Esophagus (tissue), 2 donors: Measurements from ENCODE around the gene MARK3. TPM values are rescaled to one million over a fixed set of nuclear protein-coding genes. Genes with fewer than 3 reads are reported as not detected.
A peak's percentile ranks its signal among the peaks of the same experiment; 100 is the strongest.

Source experiments
- H3K27ac ChIP-seq, 2 donors: one replicate each; pipeline ENCODE4 v1.5.1; 2013; ENCODE audit warnings: low read depth in 2 of 2, mild to moderate bottlenecking in 2 of 2, inconsistent platforms in 1 of 2, low read length in 1 of 2, moderate library complexity in 1 of 2
- H3K27me3 ChIP-seq, 2 donors: one replicate each; pipeline ENCODE4 v1.6.1; 2013; ENCODE audit warnings: low read length in 2 of 2, control low read depth in 1 of 2, mild to moderate bottlenecking in 1 of 2; ENCODE audit not compliant: insufficient read depth in 2 of 2, control insufficient read depth in 1 of 2
- H3K36me3 ChIP-seq, 2 donors: one replicate each; pipeline ENCODE4 v1.6.1; 2013; ENCODE audit warnings: low read length in 1 of 2; ENCODE audit not compliant: control insufficient read depth in 2 of 2, insufficient read depth in 2 of 2
- H3K4me1 ChIP-seq, 2 donors: one replicate each; pipeline ENCODE4 v1.6.1; 2013; ENCODE audit warnings: low read length in 1 of 2; ENCODE audit not compliant: control insufficient read depth in 2 of 2, insufficient read depth in 2 of 2
- H3K4me3 ChIP-seq, 2 donors: one replicate each; pipeline ENCODE4 v1.5.1; 2013; ENCODE audit warnings: low read length in 2 of 2, mild to moderate bottlenecking in 2 of 2, low read depth in 1 of 2, moderate library complexity in 1 of 2
- H3K9me3 ChIP-seq, 2 donors: one replicate each; pipeline ENCODE4 v1.6.1; 2013; ENCODE audit warnings: mild to moderate bottlenecking in 2 of 2, low read depth in 1 of 2, low read length in 1 of 2, moderate library complexity in 1 of 2; ENCODE audit not compliant: control insufficient read depth in 2 of 2, insufficient read depth in 1 of 2
- WGBS, 2 donors: extraction: QIAGEN DNeasy Blood & Tissue Kit; methylation state at CpG; one replicate each; pipeline ENCODE4 v1.1.7; 2013; 5-methylcytosine and 5-hydroxymethylcytosine counted together
- polyA plus RNA-seq, 2 donors: library from polyadenylated mRNA; stranded (reverse); fragments of 200-250 nt; gene quantifications; one replicate each; pipeline ENCODE4 v1.2.3, GENCODE V29; 2013
- donor health status: healthy with polysubstance abuse.
- donor health status: Bipolar disorder and iron deficiency.

MARK3 gene
- polyA plus RNA-seq, 2 donors, result 45.5 to 65.4 TPM

DNA sequence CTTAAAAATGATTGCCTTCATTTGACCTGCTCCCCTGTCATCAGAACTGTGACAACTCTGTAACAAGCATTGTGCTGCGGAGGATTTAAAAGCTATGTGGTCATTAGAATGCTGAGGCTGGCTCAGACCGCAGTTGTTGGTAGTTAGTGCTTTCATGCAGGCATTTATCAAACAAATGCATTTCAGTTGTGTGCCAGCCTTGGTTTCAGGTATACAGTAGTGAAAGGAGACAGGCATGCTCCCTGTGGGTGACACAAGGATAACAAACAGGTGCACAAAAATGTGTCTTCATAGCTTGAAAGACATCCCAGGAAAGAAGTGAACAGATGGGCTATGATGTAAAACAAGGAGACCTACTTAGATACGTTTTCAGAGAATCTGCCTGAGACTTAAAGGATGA, 60.6 kb downstream of the MARK3 start:
- 79 to 84% methylated on average over 3 of the region's 3 CpGs for WGBS, 2 donors
- Histone ChIP-seq H3K4me1 (no peaks in the 10 kb centered on the region), H3K27ac (no peak overlapping the region)

DNA sequence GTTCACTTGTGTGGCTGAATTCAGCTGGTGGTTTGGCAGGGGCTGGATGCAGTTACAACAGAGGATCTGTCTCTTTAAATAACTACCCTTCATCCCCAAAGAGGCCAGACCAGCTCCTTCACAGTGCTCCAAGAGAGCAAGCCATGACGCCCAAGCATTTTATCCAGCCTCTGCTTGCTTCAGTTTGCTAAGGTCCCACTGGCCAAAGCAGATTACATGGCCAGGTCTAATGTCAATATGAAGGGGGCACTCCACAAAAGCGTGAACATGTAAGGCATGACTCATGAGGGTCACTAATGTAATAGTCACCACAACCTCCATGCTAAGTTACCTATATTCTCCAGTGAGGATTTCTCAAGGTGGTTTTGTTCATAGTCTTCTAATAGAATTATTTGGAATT, 62.9 kb downstream of the MARK3 start:
- H3K4me1 ChIP-seq, result no peaks in the 10 kb centered on the region

More for the DNA sequence above, 60.6 kb downstream of the MARK3 start:
- Histone ChIP-seq H3K4me3 (no peak overlapping the region), H3K27me3 (no peaks in the 10 kb centered on the region), H3K9me3 (no peaks in the 10 kb centered on the region), H3K36me3 (peaks cover 0 to 2% of the 10 kb centered on the region in 2 donors)

GRCh38 chr14:103449634-103450161, 64.5 kb downstream of the MARK3 start:
- Histone ChIP-seq H3K4me3 (no peak overlapping the region), H3K27ac (no peak overlapping the region), H3K9me3 (no peaks in the 10 kb centered on the region), H3K36me3 (peaks cover 0 to 2% of the 10 kb centered on the region in 2 donors), H3K27me3 (no peaks in the 10 kb centered on the region), H3K4me1 (no peaks in the 10 kb centered on the region)
- 88 to 93% methylated on average over 2 of the region's 2 CpGs for WGBS, 2 donors

More for the DNA sequence above, 62.9 kb downstream of the MARK3 start:
- Histone ChIP-seq H3K27ac (no peak overlapping the region), H3K4me3 (no peak overlapping the region), H3K36me3 (peaks cover 0 to 2% of the 10 kb centered on the region in 2 donors), H3K27me3 (no peaks in the 10 kb centered on the region), H3K9me3 (no peaks in the 10 kb centered on the region)
- WGBS, 2 donors, result 78 to 82% methylated on average over 2 of the region's 2 CpGs

DNA sequence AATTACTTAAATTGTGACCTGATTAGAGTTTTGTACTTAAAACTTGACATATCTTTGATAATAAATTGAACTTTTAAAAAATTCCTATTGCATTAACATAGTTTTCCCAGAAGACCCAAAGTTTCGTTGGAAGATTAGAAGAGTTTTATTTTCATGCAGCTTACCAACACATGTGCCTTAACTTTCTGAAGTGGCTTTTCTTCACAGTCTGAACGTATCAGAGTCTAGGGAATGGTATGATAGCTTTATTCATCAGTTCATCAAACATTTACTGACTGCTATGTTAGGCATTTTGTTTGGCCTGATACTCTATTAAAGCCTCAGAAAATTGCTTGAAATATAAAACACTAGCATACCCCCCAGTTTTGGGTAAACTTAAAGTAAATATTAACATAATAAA, 65.2 kb downstream of the MARK3 start:
- Histone ChIP-seq H3K4me3 (no peak overlapping the region), H3K9me3 (no peaks in the 10 kb centered on the region), H3K27ac (no peak overlapping the region), H3K27me3 (no peaks in the 10 kb centered on the region), H3K36me3 (peaks cover 0 to 2% of the 10 kb centered on the region in 2 donors), H3K4me1 (no peaks in the 10 kb centered on the region)
- 63 to 68% methylated on average over 2 of the region's 2 CpGs for WGBS, 2 donors

GRCh38 chr14:103451401-103451800, 66.2 kb downstream of the MARK3 start:
- Histone ChIP-seq H3K27me3 (no peaks in the 10 kb centered on the region), H3K4me1 (peaks cover 0 to 1% of the 10 kb centered on the region in 2 donors), H3K4me3 (no peak overlapping the region), H3K27ac (no peak overlapping the region), H3K36me3 (no peaks in the 10 kb centered on the region), H3K9me3 (no peaks in the 10 kb centered on the region)

DNA sequence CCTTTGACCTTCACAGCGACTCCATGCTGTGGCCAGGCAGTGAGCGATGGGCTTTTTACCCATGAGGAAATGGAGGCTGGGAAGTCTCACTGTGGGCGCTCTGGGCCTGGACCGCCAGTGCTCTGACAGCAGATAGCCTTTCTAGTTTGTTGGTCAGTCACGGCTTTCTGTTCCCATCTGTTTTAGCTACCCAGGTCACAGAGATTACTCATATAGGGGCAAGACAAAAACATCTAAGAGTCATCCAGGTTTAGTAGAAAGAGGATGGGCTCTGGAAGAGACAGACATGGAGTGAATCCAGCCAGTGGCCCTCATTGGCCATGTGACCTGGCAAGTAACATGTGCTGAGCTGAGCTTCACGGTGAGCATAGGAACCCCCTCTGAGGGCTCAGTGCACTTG, 68.6 kb downstream of the MARK3 start:
- peaks cover 0 to 1% of the 10 kb centered on the region in 2 donors for H3K4me1 ChIP-seq
- WGBS, 2 donors, result 96% methylated on average over 6 of the region's 6 CpGs
- no peaks in the 10 kb centered on the region for H3K27me3 ChIP-seq
- H3K27ac ChIP-seq, result no peak overlapping the region
- H3K36me3 ChIP-seq, result no peaks in the 10 kb centered on the region
- H3K4me3 ChIP-seq, result no peak overlapping the region
- no peaks in the 10 kb centered on the region for H3K9me3 ChIP-seq

DNA sequence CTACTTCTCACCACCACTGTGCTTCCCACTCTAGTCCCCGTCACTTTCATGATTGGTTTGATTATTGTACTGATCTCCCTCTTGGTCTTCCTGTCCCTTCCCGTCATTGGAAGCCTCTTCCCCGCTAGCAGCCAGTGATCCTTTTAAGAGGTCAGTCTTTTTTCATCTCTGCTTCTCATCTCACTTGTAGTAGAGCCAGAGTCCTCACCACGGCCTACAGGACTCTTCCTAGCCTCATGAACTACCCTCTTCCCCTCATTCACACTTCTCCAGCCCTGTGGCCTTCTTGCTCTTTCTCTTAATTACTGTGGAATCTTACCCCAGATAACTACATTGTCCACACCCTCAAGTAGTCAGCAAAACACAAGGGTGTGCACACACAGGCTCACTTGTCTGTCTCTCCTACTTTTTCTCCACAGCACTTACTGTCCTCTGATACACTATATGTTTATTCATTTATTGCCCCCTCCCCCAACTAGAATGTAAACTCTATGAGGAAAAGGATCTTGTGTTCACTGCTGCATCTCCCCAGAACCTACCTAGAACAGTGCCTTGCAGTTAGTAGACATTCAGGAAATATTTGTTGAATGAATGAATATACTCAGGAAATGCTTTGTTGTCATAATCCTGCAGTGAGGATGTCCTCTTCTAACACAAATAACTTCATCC, 71.1 kb downstream of the MARK3 start:
- H3K27me3 ChIP-seq, result no peaks in the 10 kb centered on the region
- H3K4me3 ChIP-seq, result no peak overlapping the region
- H3K27ac ChIP-seq, result peak overlapping the region in 1 of 2 donors; percentile 16
- WGBS, 2 donors, result 88 to 89% methylated on average over 4 of the region's 4 CpGs
- peaks cover 0 to 1% of the 10 kb centered on the region in 2 donors for H3K4me1 ChIP-seq
- no peaks in the 10 kb centered on the region for H3K36me3 ChIP-seq
- no peaks in the 10 kb centered on the region for H3K9me3 ChIP-seq

DNA sequence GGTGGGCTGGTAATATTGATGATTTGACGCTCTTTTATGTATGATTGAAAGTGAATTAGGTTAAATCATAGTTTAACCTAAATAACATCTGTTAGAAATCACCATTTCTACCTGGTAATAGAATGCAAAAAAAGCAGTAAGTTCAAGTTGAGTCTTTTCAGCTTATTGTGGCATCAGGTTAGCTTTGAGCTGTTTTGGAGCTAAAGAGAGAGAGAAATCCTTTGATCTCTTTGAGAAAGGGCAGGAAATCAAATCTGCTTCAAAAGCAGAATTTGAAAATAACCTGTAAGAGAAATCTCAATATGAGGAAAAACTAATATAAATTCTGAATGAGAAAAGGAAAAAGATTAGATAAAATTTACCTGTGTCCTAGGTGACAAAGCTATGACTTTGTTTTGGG, 75.2 kb downstream of the MARK3 start:
- WGBS, 2 donors, result 88 to 100% methylated on average over 1 of the region's 1 CpG
- Histone ChIP-seq H3K4me3 (no peak overlapping the region), H3K27me3 (no peaks in the 10 kb centered on the region), H3K27ac (no peak overlapping the region), H3K36me3 (peaks cover 3 to 9% of the 10 kb centered on the region in 2 donors), H3K4me1 (peaks cover 0 to 1% of the 10 kb centered on the region in 2 donors), H3K9me3 (no peaks in the 10 kb centered on the region)

DNA sequence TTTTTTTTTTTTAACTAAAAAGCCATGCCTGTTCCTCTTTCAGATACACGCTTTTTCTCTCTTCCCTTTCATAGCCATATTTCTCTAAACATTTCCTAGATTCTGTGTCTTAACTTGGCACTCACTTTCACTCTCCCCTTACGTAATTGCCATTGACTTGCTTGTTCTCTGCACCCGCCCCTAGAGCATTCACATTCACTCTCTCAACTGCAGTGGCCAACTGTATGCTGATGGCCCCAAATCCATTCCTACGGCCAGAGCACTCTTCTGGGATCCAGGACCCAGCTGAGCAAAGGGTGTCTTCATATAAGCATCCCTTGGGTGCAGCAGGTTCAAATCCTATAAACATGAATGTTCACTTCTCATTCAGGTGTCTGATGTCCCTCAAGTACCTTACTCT, 77.9 kb downstream of the MARK3 start:
- H3K27ac ChIP-seq, result no peak overlapping the region
- no peaks in the 10 kb centered on the region for H3K27me3 ChIP-seq
- H3K4me1 ChIP-seq, result no peaks in the 10 kb centered on the region
- no peaks in the 10 kb centered on the region for H3K9me3 ChIP-seq
- 74 to 87% methylated on average over 4 of the region's 4 CpGs for WGBS, 2 donors
- no peak overlapping the region for H3K4me3 ChIP-seq
- peaks cover 11% of the 10 kb centered on the region in 2 donors for H3K36me3 ChIP-seq

DNA sequence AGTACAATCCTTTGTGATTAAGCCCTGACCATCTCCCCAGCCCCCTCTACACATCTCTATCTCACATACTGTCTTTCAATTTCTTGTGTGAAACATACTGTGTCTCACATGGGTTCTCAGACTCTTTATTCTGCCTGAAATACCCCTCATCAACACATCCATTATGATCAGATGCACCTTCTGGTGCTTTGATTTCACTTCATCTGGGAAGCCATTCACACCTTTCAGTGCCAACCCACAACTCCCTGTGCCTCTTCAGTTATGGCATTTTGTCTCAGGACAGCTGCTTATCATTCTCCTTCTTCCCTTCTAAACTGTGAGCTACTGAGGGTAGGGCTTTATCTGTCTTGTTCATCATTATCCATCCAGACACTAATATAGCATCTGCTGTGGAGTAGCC, 78.6 kb downstream of the MARK3 start:
- Histone ChIP-seq H3K9me3 (no peaks in the 10 kb centered on the region), H3K27ac (no peak overlapping the region), H3K4me1 (no peaks in the 10 kb centered on the region), H3K4me3 (no peak overlapping the region), H3K27me3 (no peaks in the 10 kb centered on the region), H3K36me3 (peaks cover 11 to 16% of the 10 kb centered on the region in 2 donors)
